Activated naive CD4-positive, alpha-beta T cell treated with anti-CD3 and anti-CD28 coated beads, Interleukin-2, amount 10 ng/mL, durations not matched to agents 7 days and 5 days (primary cell): ENCODE measurements around the gene COL4A4.

Experiments used
- CTCF ChIA-PET: fragments of 350-600 bp; sonication (Branson Sonifier 250); formaldehyde crosslinking; loops from one replicate; lab custom pipeline; 2021; ENCODE audit warnings: antibody characterized with exemption; lab: Charles Lee
- DNase-seq: peaks from one replicate; pipeline ENCODE4 v3.0.0-alpha.2; 2020
- H3K27ac Mint-ChIP-seq: one replicate; pipeline ENCODE4 v1.8.0; 2021; ENCODE audit warnings: mild to moderate bottlenecking, moderate library complexity, mixed read lengths
- H3K27me3 Mint-ChIP-seq: one replicate; pipeline ENCODE4 v1.8.0; 2021; ENCODE audit warnings: mild to moderate bottlenecking, mixed read lengths
- H3K36me3 Mint-ChIP-seq: one replicate; pipeline ENCODE4 v1.8.0; 2021; ENCODE audit warnings: mixed read lengths
- H3K4me1 Mint-ChIP-seq: one replicate; pipeline ENCODE4 v1.8.0; 2021; ENCODE audit warnings: mixed read lengths
- H3K4me3 Mint-ChIP-seq: one replicate; pipeline ENCODE4 v1.8.0; 2021; ENCODE audit warnings: mild to moderate bottlenecking, moderate library complexity, mixed read lengths
- H3K9me3 Mint-ChIP-seq: one replicate; pipeline ENCODE4 v1.8.0; 2021; ENCODE audit warnings: mixed read lengths

Gene COL4A4

DNA sequence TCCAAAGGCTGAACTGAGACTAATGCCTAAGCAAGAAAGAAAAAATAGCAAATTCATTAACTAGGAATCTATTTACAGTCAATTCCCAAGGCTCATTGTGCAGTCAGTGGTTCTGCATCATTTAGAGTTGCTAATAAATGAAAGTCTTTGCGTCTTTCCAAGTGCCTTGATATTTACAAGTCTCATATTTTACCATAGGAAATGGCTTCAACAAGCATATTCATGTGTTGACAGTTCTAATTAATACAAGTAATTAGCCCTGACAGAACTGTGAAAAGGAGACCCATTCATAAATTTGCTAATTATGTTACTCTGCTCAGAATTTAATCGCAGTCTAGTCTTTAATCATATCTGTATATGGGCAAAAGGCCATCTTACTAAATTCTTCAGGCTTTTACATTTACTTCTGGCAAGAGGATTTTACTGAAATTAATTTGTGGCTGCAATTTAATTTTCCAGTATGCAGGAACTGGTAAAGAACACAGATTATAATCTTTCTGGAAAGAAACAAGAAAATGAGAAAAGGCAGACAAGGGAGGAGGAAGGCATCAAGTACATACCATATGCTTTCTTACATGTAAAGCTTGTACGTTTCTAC lies 201.7 kb downstream of the COL4A4 start:
- no peak overlapping the region for H3K27ac Mint-ChIP-seq
- peaks cover 3% of the 10 kb centered on the region for H3K9me3 Mint-ChIP-seq
- H3K4me3 Mint-ChIP-seq, result no peak overlapping the region
- no peak for DNase-seq
- H3K4me1 Mint-ChIP-seq, result no peaks in the 10 kb centered on the region
- H3K36me3 Mint-ChIP-seq, result peaks cover 2% of the 10 kb centered on the region
- CTCF ChIA-PET, result no interaction called here
- H3K27me3 Mint-ChIP-seq, result no peaks in the 10 kb centered on the region

DNA sequence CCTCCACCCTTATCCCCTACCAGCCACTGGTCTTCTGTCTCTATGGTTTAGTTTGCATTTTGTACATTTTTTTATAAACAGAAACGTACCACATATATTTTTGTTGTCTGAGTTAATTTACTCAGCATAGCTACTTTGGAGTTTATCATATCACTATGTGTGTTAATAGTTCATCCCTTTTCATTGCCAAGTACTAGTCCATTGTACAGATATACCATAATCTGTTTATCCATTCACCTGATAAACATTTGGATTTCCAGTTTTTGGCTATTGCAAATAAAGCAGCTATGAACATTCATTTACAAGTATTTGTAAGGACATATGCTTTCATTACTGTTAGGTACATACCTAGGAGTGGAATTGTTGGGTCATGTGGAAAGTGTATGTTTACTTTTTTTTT lies 204.6 kb downstream of the COL4A4 start:
- Mint-ChIP-seq H3K36me3 (peaks cover 7% of the 10 kb centered on the region), H3K9me3 (peaks cover 7% of the 10 kb centered on the region), H3K27me3 (no peaks in the 10 kb centered on the region), H3K4me3 (no peak overlapping the region), H3K27ac (no peak overlapping the region), H3K4me1 (peaks cover 2% of the 10 kb centered on the region)
- DNase-seq, result no peak
- CTCF ChIA-PET, result no interaction called here

DNA sequence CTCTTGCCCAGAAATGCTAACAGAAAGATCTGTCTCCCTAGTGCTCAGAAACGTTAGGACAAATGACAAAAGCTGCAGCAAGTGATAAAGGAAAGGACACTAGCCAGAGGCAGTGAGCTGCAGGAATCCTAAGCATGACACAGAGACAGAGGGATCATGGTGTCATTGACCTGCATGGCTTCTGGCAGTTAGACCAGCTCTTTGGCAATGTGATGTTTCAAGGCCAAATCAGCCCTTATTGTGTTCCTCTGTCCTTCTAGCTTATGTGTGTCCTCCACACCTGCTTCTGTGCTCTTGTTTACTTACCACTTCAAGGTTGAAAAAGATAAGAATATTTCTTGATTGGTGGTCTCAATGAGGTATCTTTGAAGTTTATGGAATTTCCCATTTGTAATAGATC lies 207.3 kb downstream of the COL4A4 start:
- DNase-seq, result no peak
- H3K4me1 Mint-ChIP-seq, result peaks cover 16% of the 10 kb centered on the region
- H3K4me3 Mint-ChIP-seq, result no peak overlapping the region
- no peak overlapping the region for H3K27ac Mint-ChIP-seq
- CTCF ChIA-PET, result no interaction called here
- no peaks in the 10 kb centered on the region for H3K27me3 Mint-ChIP-seq
- peaks cover 11% of the 10 kb centered on the region for H3K9me3 Mint-ChIP-seq
- peaks cover 11% of the 10 kb centered on the region for H3K36me3 Mint-ChIP-seq

DNA sequence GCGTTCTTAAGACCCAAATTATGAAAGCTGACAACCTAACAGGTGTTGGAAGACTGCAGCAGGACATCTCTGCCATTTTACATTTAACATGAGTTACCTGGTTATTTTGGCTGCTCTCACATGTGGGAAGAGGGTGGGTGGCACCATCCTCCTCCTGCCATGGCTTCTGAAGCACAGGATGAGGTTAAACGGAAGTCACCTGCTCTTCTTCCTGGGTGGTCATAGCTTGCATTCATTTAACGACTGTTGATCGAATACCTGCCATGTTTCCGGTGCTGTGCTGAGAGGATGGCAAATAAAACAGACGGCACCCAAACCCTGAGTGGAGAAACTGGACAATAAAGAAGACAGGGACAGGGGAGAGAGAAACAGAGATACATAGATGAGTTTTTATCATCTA lies 210.2 kb downstream of the COL4A4 start:
- peaks cover 12% of the 10 kb centered on the region for H3K36me3 Mint-ChIP-seq
- H3K4me1 Mint-ChIP-seq, result peaks cover 16% of the 10 kb centered on the region
- H3K27ac Mint-ChIP-seq, result peak overlapping the region; percentile 76
- H3K4me3 Mint-ChIP-seq, result no peak overlapping the region
- peak; percentile 28 for DNase-seq
- peaks cover 9% of the 10 kb centered on the region for H3K9me3 Mint-ChIP-seq
- CTCF ChIA-PET, result no interaction called here
- no peaks in the 10 kb centered on the region for H3K27me3 Mint-ChIP-seq

DNA sequence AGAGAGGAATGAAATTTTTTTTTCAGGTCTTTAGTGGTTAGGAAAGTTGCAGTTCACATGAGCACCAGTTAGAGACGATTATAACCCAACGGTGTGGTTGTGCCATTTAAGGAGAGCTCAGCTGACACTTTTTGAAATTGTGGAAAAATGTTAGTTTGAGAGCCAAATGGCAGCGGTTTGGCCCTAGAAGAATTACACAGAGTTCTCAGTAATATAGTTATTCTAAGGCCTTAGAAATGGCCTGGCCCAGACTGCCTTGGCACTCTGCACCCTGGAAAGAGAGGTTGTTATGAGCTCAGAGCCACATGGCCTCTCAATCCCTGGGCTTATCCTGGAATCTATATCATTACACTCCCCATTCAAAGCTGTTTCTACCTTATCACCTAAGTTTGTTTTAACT lies 210.8 kb downstream of the COL4A4 start:
- peaks cover 16% of the 10 kb centered on the region for H3K4me1 Mint-ChIP-seq
- CTCF ChIA-PET, result no interaction called here
- H3K4me3 Mint-ChIP-seq, result no peak overlapping the region
- no peak for DNase-seq
- peaks cover 9% of the 10 kb centered on the region for H3K9me3 Mint-ChIP-seq
- peaks cover 12% of the 10 kb centered on the region for H3K36me3 Mint-ChIP-seq
- H3K27ac Mint-ChIP-seq, result no peak overlapping the region
- H3K27me3 Mint-ChIP-seq, result no peaks in the 10 kb centered on the region
